Stimulated activated memory B cell treated with anti-CD40 and anti-IgM and Interleukin-4, amounts not matched to agents 10 μg/mL and 1 μg/mL and 100 μg/mL, for 72 hours (primary cell): ENCODE data around the gene SNX33.

Experiments used
- ATAC-seq: fragments of 150-1000 bp; cut with Tn5 transposase; 2 replicates; pipeline ENCODE4 v1.10.0; 2021
- H3K27ac Mint-ChIP-seq: one replicate; pipeline ENCODE4 v1.8.0; 2022; ENCODE audit warnings: mild to moderate bottlenecking, mixed read lengths
- H3K27me3 Mint-ChIP-seq: one replicate; pipeline ENCODE4 v1.8.0; 2022; ENCODE audit warnings: mixed read lengths
- H3K36me3 Mint-ChIP-seq: one replicate; pipeline ENCODE4 v1.8.0; 2022; ENCODE audit warnings: mixed read lengths
- H3K4me1 Mint-ChIP-seq: one replicate; pipeline ENCODE4 v1.8.0; 2022; ENCODE audit warnings: mixed read lengths
- H3K4me3 Mint-ChIP-seq: one replicate; pipeline ENCODE4 v1.8.0; 2022; ENCODE audit warnings: mild to moderate bottlenecking, moderate library complexity, mixed read lengths
- H3K9me3 Mint-ChIP-seq: one replicate; pipeline ENCODE4 v1.8.0; 2022; ENCODE audit warnings: mixed read lengths

SNX33 gene

GRCh38 chr15:75637245-75638009 lies 10.3 kb upstream of the SNX33 start:
- ATAC-seq: no peak
- Mint-ChIP-seq H3K9me3 (no peaks in the 10 kb centered on the region), H3K36me3 (peaks cover 11% of the 10 kb centered on the region), H3K4me3 (peak overlapping the region; percentile 94), H3K27me3 (no peaks in the 10 kb centered on the region), H3K4me1 (peaks cover 50% of the 10 kb centered on the region), H3K27ac (no peak overlapping the region)

GRCh38 chr15:75639191-75639708 lies 8.5 kb upstream of the SNX33 start:
- no peaks in the 10 kb centered on the region for H3K9me3 Mint-ChIP-seq
- no peak for ATAC-seq
- H3K27ac Mint-ChIP-seq: peak overlapping the region; percentile 97
- peaks cover 11% of the 10 kb centered on the region for H3K36me3 Mint-ChIP-seq
- H3K27me3 Mint-ChIP-seq: no peaks in the 10 kb centered on the region
- H3K4me3 Mint-ChIP-seq: peak overlapping the region; percentile 94
- H3K4me1 Mint-ChIP-seq: peaks cover 50% of the 10 kb centered on the region

GRCh38 chr15:75639709-75640482 lies 7.8 kb upstream of the SNX33 start, which contains the start of gene IMP3:
Gene IMP3, minus strand, starts transcription at chr15:75640224. Its CDS starts 56 bp downstream, at chr15:75640168.
- Mint-ChIP-seq H3K27me3 (no peaks in the 10 kb centered on the region), H3K4me1 (peaks cover 50% of the 10 kb centered on the region), H3K4me3 (peak within 1 kb of the TSS; percentile 94), H3K27ac (peak within 1 kb of the TSS; percentile 97), H3K36me3 (peaks cover 11% of the 10 kb centered on the region), H3K9me3 (no peaks in the 10 kb centered on the region)
- peak; percentile 98 for ATAC-seq

- peak overlapping the region; percentile 97 for H3K27ac Mint-ChIP-seq
- H3K9me3 Mint-ChIP-seq: no peaks in the 10 kb centered on the region
- peaks cover 50% of the 10 kb centered on the region for H3K4me1 Mint-ChIP-seq
- ATAC-seq: peak; percentile 67
- no peaks in the 10 kb centered on the region for H3K27me3 Mint-ChIP-seq
- H3K36me3 Mint-ChIP-seq: peaks cover 11% of the 10 kb centered on the region
- peak overlapping the region; percentile 94 for H3K4me3 Mint-ChIP-seq
Measured at GRCh38 chr15:75640483-75641178, 7.1 kb upstream of the SNX33 start.

- Mint-ChIP-seq H3K36me3 (peaks cover 7% of the 10 kb centered on the region), H3K9me3 (no peaks in the 10 kb centered on the region), H3K27me3 (no peaks in the 10 kb centered on the region)
Measured at GRCh38 chr15:75641179-75641503, 6.6 kb upstream of the SNX33 start.

GRCh38 chr15:75641603-75642002 lies 6.1 kb upstream of the SNX33 start:
- Mint-ChIP-seq H3K36me3 (peaks cover 5% of the 10 kb centered on the region), H3K9me3 (no peaks in the 10 kb centered on the region), H3K27me3 (no peaks in the 10 kb centered on the region), H3K4me3 (no peak overlapping the region), H3K27ac (peak overlapping the region; percentile 97), H3K4me1 (peaks cover 48% of the 10 kb centered on the region)
- ATAC-seq: no peak

More at GRCh38 chr15:75641179-75641503, 6.6 kb upstream of the SNX33 start:
- Mint-ChIP-seq H3K4me1 (peaks cover 47% of the 10 kb centered on the region), H3K27ac (peak overlapping the region; percentile 97), H3K4me3 (peak overlapping the region; percentile 94)
- ATAC-seq: no peak

GRCh38 chr15:75644376-75644775 lies 3.3 kb upstream of the SNX33 start:
- no peak for ATAC-seq
- H3K27me3 Mint-ChIP-seq: peaks cover 10% of the 10 kb centered on the region

GRCh38 chr15:75646112-75646943 lies 1.4 kb upstream of the SNX33 start:
- Mint-ChIP-seq H3K9me3 (no peaks in the 10 kb centered on the region), H3K27ac (peak overlapping the region; percentile 70), H3K27me3 (peaks cover 10% of the 10 kb centered on the region), H3K4me3 (peak overlapping the region; percentile 84), H3K36me3 (no peaks in the 10 kb centered on the region), H3K4me1 (peaks cover 24% of the 10 kb centered on the region)
- no peak for ATAC-seq

More at GRCh38 chr15:75644376-75644775, 3.3 kb upstream of the SNX33 start:
- Mint-ChIP-seq H3K4me1 (peaks cover 29% of the 10 kb centered on the region), H3K36me3 (no peaks in the 10 kb centered on the region), H3K27ac (no peak overlapping the region), H3K9me3 (no peaks in the 10 kb centered on the region), H3K4me3 (no peak overlapping the region)

- Mint-ChIP-seq H3K27me3 (peaks cover 10% of the 10 kb centered on the region), H3K9me3 (no peaks in the 10 kb centered on the region), H3K4me1 (peaks cover 25% of the 10 kb centered on the region), H3K4me3 (peak overlapping the region; percentile 84), H3K36me3 (no peaks in the 10 kb centered on the region), H3K27ac (peak overlapping the region; percentile 70)
- ATAC-seq: peak; percentile 24
Measured at GRCh38 chr15:75646944-75647364, 758 bp upstream of the SNX33 start.

- peaks cover 24% of the 10 kb centered on the region for H3K4me1 Mint-ChIP-seq
- H3K27me3 Mint-ChIP-seq: peaks cover 10% of the 10 kb centered on the region
- H3K36me3 Mint-ChIP-seq: no peaks in the 10 kb centered on the region
- peak overlapping the region; percentile 70 for H3K27ac Mint-ChIP-seq
- no peak for ATAC-seq
- peak overlapping the region; percentile 77 for H3K4me3 Mint-ChIP-seq
- no peaks in the 10 kb centered on the region for H3K9me3 Mint-ChIP-seq
Measured at GRCh38 chr15:75648156-75649000, 666 bp downstream of the SNX33 start.

- no peaks in the 10 kb centered on the region for H3K9me3 Mint-ChIP-seq
- H3K4me3 Mint-ChIP-seq: no peak overlapping the region
- ATAC-seq: no peak
- peaks cover 10% of the 10 kb centered on the region for H3K27me3 Mint-ChIP-seq
- no peaks in the 10 kb centered on the region for H3K36me3 Mint-ChIP-seq
- H3K4me1 Mint-ChIP-seq: peaks cover 24% of the 10 kb centered on the region
- no peak overlapping the region for H3K27ac Mint-ChIP-seq
Measured at GRCh38 chr15:75649045-75649761, 1.5 kb downstream of the SNX33 start.

- Mint-ChIP-seq H3K4me3 (no peak overlapping the region), H3K9me3 (no peaks in the 10 kb centered on the region), H3K27me3 (peaks cover 10% of the 10 kb centered on the region), H3K27ac (no peak overlapping the region), H3K4me1 (peaks cover 24% of the 10 kb centered on the region), H3K36me3 (no peaks in the 10 kb centered on the region)
- no peak for ATAC-seq
Measured at GRCh38 chr15:75649848-75650247, 2.1 kb downstream of the SNX33 start.
